ENCODE results near the gene CCDC93. TPM values are rescaled to one million over a fixed set of nuclear protein-coding genes. Genes with fewer than 3 reads are reported as not detected.

Gene CCDC93
- polyA plus RNA-seq, 1 donor (not counting 4 experiments of a cell fraction or from before 2014, with no cell fraction given): 21.3 TPM

- H3K27me3 ChIP-seq (ENCODE audit: control insufficient read depth, extremely low read depth, insufficient read depth, low read length): no peaks in the 10 kb centered on the region
- no peak overlapping the region for H3K4me3 ChIP-seq (ENCODE audit: control insufficient read depth in 2 of 3, extremely low read depth in 1 of 3, insufficient read depth in 2 of 3, low read depth in 1 of 3, low read length in 3 of 3)
- no peak overlapping the region for H3K9ac ChIP-seq (ENCODE audit: control insufficient read depth, extremely low read depth, insufficient read depth, low read length)
- no peaks in the 10 kb centered on the region for H4K20me1 ChIP-seq (ENCODE audit: control insufficient read depth, extremely low read depth, insufficient read depth, low read length)
- H3K79me2 ChIP-seq (ENCODE audit: control insufficient read depth, insufficient read depth, low read length): no peaks in the 10 kb centered on the region
- TF ChIP-seq CTCF (optimal IDR thresholded peaks at IDR 0.05 in 1 of 3, IDR thresholded peaks at IDR 0.05 in 1 of 3, conservative IDR thresholded peaks at IDR 0.05 in 1 of 3; ENCODE audit: extremely low read depth in 1 of 3, insufficient read depth in 2 of 3, low read length in 3 of 3): peak in 2 of 3 experiments; percentile 14 to 32
- no peak for TF ChIP-seq EZH2 (IDR thresholded peaks at IDR 0.05; ENCODE audit: low read length)
- no peak overlapping the region for H3K27ac ChIP-seq (ENCODE audit: control insufficient read depth, insufficient read depth, low read length)
- DNase-seq (ENCODE audit: low read depth, low spot score) (no peak), FAIRE-seq (no peak)
- no peaks in the 10 kb centered on the region for H3K9me3 ChIP-seq (ENCODE audit: control insufficient read depth, low read depth, low read length)
- H3K4me2 ChIP-seq (ENCODE audit: control insufficient read depth, extremely low read depth, insufficient read depth, low read depth, low read length): no peak overlapping the region
- H3K4me1 ChIP-seq (ENCODE audit: control insufficient read depth, extremely low read depth, insufficient read depth, low read length): no peaks in the 10 kb centered on the region
- peaks cover 24 to 27% of the 10 kb centered on the region in 2 experiments for H3K36me3 ChIP-seq (ENCODE audit: control insufficient read depth in 2 of 2, extremely low read depth in 1 of 2, insufficient read depth in 2 of 2, low read length in 2 of 2)
- H2AFZ ChIP-seq (ENCODE audit: control insufficient read depth, low read length): no peak overlapping the region
- no peaks in the 10 kb centered on the region for H3K9me1 ChIP-seq (ENCODE audit: control insufficient read depth, extremely low read depth, insufficient read depth, low read length)
- dilution Hi-C loops (cut with MboI; ENCODE audit: extremely low pct_ligation_motif_present, low sequenced_read_pairs): no loop called here
These were observed 96.5 kb downstream of the CCDC93 start for GRCh38 chr2:117917223-117917917.

GRCh38 chr2:117902933-117903332, 110.9 kb downstream of the CCDC93 start:
- H3K36me3 ChIP-seq (ENCODE audit: control insufficient read depth in 2 of 2, extremely low read depth in 1 of 2, insufficient read depth in 2 of 2, low read length in 2 of 2): no peaks in the 10 kb centered on the region
- dilution Hi-C loops (cut with MboI; ENCODE audit: extremely low pct_ligation_motif_present, low sequenced_read_pairs): no loop called here
- H3K9me1 ChIP-seq (ENCODE audit: control insufficient read depth, extremely low read depth, insufficient read depth, low read length): no peaks in the 10 kb centered on the region
- no peaks in the 10 kb centered on the region for H4K20me1 ChIP-seq (ENCODE audit: control insufficient read depth, extremely low read depth, insufficient read depth, low read length)
- no peaks in the 10 kb centered on the region for H3K9me3 ChIP-seq (ENCODE audit: control insufficient read depth, low read depth, low read length)
- H3K4me1 ChIP-seq (ENCODE audit: control insufficient read depth, extremely low read depth, insufficient read depth, low read length): no peaks in the 10 kb centered on the region
- H3K27ac ChIP-seq (ENCODE audit: control insufficient read depth, insufficient read depth, low read length): no peak overlapping the region
- FAIRE-seq (no peak), DNase-seq (ENCODE audit: low read depth, low spot score) (no peak)
- H3K4me2 ChIP-seq (ENCODE audit: control insufficient read depth, extremely low read depth, insufficient read depth, low read depth, low read length): no peak overlapping the region
- H3K4me3 ChIP-seq (ENCODE audit: control insufficient read depth in 2 of 3, extremely low read depth in 1 of 3, insufficient read depth in 2 of 3, low read depth in 1 of 3, low read length in 3 of 3): no peak overlapping the region
- no peaks in the 10 kb centered on the region for H3K79me2 ChIP-seq (ENCODE audit: control insufficient read depth, insufficient read depth, low read length)
- no peak overlapping the region for H2AFZ ChIP-seq (ENCODE audit: control insufficient read depth, low read length)
- H3K27me3 ChIP-seq (ENCODE audit: control insufficient read depth, extremely low read depth, insufficient read depth, low read length): no peaks in the 10 kb centered on the region
- H3K9ac ChIP-seq (ENCODE audit: control insufficient read depth, extremely low read depth, insufficient read depth, low read length): no peak overlapping the region
- TF ChIP-seq EZH2 (IDR thresholded peaks at IDR 0.05; ENCODE audit: low read length): no peak
- no peak for TF ChIP-seq CTCF (optimal IDR thresholded peaks at IDR 0.05 in 1 of 3, IDR thresholded peaks at IDR 0.05 in 1 of 3, conservative IDR thresholded peaks at IDR 0.05 in 1 of 3; ENCODE audit: extremely low read depth in 1 of 3, insufficient read depth in 2 of 3, low read length in 3 of 3)
